Neural progenitor cell (in vitro differentiated cells): ENCODE results near the gene EPHA4.

Experiments used
- EZH2 ChIP-seq: fragments of 200-600 bp; sonication (generic); IDR thresholded peaks from 2 replicates; pipeline ENCODE4 v1.6.1; 2017; ENCODE audit warnings: antibody characterized with exemption, mild to moderate bottlenecking, moderate library complexity
- EZH2phosphoT487 ChIP-seq: fragments of 200-600 bp; sonication (generic); IDR thresholded peaks from 2 replicates; pipeline ENCODE4 v1.6.1; 2017; ENCODE audit warnings: antibody characterized with exemption
- TF ChIP-seq, protein P1 (sequence below): fragments of 200-600 bp; sonication (generic); IDR thresholded peaks from 2 replicates; pipeline ENCODE4 v1.5.1; 2017; ENCODE audit warnings: antibody characterized with exemption, mild to moderate bottlenecking

DNA sequence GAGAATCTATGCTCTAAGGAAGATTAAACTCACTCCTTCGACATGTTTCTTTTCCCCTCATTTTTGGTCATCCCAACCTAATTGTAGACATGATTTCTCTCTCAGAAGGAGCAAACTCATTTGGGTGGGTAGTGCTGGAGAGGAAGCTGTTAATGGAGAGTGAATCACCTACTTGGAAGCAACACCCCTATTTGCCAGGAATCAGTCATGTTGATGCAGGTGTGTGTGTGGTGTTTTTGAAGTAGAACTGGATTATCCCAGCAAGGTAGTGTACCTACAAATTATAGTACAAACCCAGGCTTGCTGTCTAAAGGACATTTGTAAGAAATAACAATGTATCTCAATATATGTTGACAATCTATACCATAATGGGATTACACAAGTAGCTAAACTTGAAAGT, 186.4 kb downstream of the EPHA4 start:
- TF ChIP-seq, protein P1, sequence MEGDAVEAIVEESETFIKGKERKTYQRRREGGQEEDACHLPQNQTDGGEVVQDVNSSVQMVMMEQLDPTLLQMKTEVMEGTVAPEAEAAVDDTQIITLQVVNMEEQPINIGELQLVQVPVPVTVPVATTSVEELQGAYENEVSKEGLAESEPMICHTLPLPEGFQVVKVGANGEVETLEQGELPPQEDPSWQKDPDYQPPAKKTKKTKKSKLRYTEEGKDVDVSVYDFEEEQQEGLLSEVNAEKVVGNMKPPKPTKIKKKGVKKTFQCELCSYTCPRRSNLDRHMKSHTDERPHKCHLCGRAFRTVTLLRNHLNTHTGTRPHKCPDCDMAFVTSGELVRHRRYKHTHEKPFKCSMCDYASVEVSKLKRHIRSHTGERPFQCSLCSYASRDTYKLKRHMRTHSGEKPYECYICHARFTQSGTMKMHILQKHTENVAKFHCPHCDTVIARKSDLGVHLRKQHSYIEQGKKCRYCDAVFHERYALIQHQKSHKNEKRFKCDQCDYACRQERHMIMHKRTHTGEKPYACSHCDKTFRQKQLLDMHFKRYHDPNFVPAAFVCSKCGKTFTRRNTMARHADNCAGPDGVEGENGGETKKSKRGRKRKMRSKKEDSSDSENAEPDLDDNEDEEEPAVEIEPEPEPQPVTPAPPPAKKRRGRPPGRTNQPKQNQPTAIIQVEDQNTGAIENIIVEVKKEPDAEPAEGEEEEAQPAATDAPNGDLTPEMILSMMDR = no peak
- TF ChIP-seq EZH2 (no peak), EZH2phosphoT487 (no peak)
